NCI-H524 treated with DMSO at 0.1 percent for 48 hours (cell line): ENCODE measurements around the gene HOXD13.
A peak's percentile ranks its signal among the peaks of the same experiment; 100 is the strongest.

Experiments
- DNase-seq: peaks from one replicate; lab custom pipeline; 2025; lab: John Stamatoyannopoulos, UW

HOXD13 gene

GRCh38 chr2:176094349-176094748, 1.8 kb downstream of the HOXD13 start:
- DNase-seq, result no peak

DNA sequence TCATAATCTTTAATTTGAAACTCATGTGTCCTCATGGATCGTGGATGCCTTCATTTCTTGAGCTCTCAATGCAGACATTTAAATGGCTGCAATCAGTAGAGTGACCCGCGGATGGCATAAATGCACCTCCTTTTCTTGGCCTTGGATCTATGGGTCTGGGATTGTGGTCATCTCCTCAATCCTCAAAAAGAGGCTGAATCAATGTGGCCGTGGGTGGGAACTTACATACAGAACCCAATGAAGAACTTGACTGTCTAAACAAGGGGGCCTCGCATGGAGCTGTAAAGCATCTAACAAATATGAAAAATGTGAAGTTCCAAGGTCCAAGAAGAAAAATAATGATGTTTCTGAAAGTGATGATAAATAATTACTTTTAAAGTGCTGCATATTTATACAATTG, 2.9 kb downstream of the HOXD13 start:
- no peak for DNase-seq

DNA sequence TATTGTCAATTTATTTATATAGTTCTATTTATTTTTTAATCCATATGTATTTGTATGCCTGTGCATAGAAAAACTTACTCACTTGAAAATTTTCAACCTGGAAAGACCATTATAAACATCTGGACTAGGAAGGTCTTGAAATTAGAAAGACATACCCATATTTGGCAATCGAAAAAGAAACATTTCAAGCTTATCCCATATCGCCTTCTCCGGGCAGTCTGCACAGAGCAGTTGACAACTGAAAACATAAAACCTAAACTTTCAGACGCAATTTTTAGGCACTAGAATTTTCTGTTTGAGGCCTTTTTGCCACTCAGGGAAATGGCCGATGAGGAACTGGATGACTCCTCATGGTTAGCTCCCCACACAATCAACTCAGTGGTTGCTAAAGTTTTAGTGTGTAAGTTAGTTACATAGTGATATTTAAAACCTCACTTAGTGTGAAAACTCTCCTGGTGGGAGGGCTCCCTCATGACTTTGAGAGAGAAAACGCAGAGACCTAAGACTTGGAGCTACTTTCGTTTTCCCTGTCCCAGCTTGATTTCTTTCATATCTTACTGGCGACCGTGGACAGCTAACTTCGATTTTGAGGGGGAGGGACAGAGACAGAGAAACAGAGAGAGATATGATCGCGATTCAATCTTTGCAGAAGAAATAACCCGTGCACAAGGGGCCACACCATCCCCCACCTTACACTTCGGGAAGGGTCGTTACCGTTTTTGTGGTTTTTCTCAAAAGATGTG, 3.9 kb downstream of the HOXD13 start:
- no peak for DNase-seq

DNA sequence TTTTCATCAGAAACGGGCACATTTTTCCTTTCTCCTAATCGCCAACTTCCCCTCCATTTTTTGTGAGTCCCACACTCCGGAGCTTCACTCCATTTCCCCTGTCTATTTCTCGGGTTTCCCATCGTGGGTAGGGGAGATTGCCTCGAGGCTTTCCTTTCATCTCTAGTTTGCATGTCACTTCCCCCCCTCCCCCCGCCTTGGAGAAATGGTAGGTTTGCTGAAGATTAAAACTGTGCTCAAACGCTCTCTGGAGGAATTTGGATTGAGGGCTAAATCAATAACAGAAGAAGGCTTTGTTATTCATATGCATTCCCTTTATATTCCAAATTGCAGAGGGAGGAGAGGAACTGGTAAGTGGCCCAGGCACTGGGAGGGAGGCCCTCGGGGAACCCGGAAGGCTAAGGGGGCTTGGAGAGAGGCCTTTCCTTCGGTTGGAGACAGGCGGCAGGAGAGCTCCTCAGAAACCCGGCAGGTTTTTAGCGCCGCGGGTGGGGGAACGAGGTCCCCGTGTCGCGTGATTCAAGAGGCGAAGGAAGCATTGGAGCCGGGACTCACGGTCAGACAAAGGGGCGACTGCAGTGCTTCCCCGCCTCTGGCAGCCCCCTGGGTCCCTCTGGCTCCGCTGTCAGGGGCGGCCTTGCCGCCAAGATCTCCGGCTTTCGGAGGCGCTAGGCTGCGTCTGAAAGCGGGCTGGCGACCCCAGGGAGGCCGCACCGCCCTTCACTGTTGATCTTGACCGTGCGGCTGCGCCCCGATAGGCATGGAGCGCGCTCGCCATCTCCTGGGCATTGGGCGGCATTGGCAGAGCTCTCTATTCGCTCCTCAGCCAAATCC, 4.7 kb downstream of the HOXD13 start:
- DNase-seq, result peak; percentile 63

- no peak for DNase-seq
These were observed 5.4 kb downstream of the HOXD13 start for GRCh38 chr2:176097820-176098365.

DNA sequence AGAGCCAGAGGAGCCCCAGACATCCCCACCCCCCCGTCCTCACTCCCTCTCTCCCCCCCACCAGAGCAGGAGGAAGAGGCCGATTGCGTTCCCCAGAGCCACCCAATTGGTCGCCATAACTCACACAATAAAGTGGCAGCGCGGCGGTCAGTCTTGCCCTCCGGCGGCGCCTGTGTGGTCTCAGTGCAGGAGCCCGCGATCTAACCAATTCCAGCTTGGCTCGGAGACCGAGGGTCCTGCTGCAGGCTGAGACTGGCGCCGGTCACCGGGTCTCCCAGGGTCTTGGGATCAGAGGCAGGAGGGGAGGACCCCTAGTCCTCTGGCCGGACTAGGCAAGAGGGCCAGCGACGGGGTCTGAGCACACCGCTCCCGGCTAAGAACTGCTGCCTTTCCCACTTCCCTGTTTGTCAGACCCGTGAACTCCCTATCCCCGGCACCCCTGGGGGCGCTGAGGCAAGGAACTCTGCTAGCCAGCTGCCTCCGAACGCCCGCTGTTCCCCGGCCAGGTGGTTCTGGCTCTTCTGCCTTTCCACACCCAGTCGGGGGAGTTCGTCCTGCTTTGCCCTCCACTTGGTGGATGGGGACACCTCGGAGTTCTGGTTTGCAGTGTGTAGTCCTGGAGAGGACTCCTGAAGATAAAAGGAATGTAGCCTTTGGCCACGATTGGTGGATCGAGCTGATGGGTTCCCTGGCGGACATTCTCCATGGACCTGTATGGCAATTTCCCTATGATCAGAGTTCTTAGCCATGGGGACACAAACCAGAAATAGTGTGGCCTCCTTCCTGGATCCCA, 6.0 kb downstream of the HOXD13 start:
- no peak for DNase-seq

- no peak for DNase-seq
These were observed 6.7 kb downstream of the HOXD13 start for GRCh38 chr2:176099159-176099727.

- DNase-seq, result no peak
These were observed 7.4 kb downstream of the HOXD13 start, which contains the start of gene HOXD12 for GRCh38 chr2:176099728-176100546. Gene HOXD12 (plus strand): TSS chr2:176099795. CDS start chr2:176099802, 7 bp downstream.

- no peak for DNase-seq
These were observed 8.1 kb downstream of the HOXD13 start for GRCh38 chr2:176100547-176101140.

GRCh38 chr2:176101216-176101830, 8.8 kb downstream of the HOXD13 start:
- no peak for DNase-seq

GRCh38 chr2:176101842-176102241, 9.3 kb downstream of the HOXD13 start:
- no peak for DNase-seq

DNA sequence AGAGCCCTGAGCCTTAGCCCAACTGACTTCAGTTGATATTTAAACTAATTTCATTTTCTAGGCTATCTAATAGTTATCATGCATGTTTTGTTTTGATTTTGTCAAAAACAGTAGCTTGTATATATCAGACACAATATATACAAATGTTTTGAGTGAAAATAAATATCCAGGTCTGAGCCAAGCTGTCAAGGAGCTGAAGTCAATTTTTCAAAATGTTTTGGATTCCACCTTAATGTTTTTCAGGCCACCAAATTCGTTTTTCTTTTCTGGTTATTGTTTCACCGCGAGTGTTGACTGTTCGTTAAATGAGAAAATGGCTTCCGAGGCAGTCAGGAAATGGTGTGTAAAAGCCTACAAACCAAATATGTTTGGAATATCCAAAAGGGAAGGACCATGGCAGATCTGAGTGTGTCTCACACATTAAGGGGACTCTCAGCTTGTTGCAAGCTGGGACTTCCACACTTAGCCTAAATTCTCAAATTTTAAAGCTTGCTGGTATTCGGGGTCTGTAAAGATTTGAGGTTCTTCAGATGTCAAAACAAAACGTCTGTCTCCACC, 9.9 kb downstream of the HOXD13 start:
- no peak for DNase-seq

DNA sequence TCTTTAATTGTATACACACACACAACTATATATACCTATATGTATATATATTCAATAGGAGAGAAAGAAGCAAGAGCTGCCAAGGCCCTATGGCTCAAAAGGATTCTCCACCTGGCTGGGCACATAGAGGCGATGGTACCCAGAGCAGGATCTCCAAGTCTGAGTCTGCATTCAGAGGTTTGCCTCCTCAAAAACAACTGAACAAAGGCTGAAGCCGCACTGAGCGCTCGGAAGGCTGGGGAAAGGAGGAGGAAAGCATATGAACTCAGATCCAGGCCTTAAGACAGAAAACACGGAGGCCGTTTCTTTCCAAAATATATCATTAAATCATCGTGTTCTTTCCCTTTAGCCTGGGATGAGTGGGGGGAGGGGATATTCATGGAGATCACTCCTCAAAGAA, 10.7 kb downstream of the HOXD13 start:
- no peak for DNase-seq

DNA sequence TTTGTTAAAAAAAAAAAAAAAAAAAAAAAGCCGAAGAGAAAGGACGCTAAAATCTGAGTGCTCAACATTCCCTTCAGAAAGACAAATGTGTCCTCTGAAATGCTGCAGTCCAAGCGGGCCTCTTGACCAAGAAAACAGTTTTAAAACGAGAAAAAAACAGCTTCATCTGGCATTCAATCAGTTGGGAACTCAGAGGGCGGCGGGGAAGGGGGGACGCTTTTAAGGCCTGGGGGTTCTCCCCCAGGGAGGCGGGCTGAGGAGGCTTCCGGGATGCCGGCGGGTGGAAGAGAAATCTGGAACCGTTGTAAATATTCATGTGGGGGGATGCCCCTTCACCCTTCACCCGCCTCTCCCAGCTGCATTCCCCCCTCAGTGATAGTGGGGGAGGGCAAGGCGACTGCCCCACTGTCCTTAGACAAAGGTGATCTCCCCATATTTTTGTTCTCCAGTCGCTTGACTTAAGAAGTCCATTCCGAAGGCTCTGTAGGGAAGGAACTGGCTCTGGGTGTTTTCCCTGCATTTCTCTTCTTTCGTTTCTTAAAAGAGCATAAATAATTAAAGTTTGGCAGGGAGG, 11.3 kb downstream of the HOXD13 start:
- no peak for DNase-seq

- no peak for DNase-seq
These were observed 12.0 kb downstream of the HOXD13 start for GRCh38 chr2:176104316-176105077.

- no peak for DNase-seq
These were observed 12.7 kb downstream of the HOXD13 start for GRCh38 chr2:176105078-176105729.

DNA sequence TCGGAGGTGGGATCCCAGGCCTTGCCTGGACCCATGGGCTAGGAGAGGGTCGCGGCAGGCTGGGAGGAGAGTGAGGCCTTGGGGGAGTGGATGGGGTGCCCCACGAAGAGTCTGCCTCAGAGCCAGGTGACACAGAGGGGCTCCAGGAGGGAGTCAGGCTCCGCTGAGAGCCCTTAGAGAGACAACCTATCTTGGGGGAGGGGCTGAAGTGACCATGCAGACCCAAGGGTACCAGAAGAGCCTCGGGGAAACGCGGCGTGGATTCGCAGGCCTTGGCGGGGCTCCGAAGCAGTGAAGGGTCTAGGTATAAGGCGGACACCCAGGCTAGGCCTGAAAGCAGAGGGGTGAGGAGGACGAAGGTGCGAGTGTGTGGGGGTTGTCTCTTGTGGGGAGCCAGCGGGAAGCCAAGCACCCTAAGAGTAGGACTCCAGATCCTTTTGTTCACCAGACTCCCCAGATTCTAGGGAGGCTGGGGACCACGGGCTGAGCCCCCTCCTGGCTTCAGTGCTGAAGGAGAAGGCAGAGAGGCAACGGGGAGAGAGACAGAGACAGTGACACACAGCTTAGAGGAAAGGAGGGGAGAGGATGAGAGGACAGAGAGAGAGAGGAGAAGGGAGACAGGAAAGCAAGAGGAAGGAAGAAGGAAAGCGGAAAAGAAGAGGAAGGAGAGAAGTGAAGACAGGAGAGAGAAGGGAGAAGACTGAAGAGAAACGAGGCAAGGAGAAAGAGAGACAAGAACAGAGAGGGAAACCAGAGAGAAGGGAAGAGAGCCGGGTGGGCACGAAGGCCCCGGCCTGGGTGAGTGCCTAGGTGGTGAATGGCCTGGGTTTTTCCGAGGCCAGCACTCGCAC, 13.4 kb downstream of the HOXD13 start:
- no peak for DNase-seq
